HG02840 (cell line): ENCODE results near the gene TPK1.
"Not testable (repeated sequence)": the region's sequence is repeated elsewhere in the genome, so short reads cannot be mapped to it uniquely, and the experiment has no call there.

Source experiments
- ATAC-seq: cut with Tn5 transposase; IDR thresholded peaks from one replicate; pipeline ENCODE4 v1.9.1; 2021; ENCODE audit warnings: mild to moderate bottlenecking, moderate library complexity, moderate number of reproducible peaks; ENCODE audit not compliant: unreplicated experiment, low FRiP score

The TPK1 gene

DNA sequence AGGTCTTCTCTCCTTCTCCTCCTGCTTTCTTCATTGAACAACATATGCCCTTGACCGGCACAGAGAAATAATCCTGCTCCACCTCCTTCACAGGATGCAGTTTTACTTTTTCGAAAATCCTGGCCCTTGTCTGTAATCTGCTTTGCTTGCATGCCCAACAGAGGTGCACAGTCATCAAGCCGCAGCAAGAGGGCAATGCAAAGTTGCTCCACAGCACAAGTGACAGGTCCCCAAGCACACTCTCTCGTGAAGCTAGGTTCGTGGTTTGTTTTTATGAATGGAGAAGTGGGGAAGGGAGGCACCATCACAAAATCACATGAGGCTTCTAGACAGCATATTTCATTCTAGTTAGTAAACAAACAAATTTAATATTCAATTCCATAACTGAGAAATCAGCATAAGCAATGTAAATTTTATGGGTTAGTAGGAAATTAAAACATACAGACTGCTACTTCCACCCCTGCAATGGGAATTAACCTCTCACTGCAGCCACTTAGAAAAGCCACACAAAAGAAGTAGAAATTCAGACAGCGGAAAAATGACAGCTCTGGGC lies 178.8 kb downstream of the TPK1 start:
- no peak for ATAC-seq

DNA sequence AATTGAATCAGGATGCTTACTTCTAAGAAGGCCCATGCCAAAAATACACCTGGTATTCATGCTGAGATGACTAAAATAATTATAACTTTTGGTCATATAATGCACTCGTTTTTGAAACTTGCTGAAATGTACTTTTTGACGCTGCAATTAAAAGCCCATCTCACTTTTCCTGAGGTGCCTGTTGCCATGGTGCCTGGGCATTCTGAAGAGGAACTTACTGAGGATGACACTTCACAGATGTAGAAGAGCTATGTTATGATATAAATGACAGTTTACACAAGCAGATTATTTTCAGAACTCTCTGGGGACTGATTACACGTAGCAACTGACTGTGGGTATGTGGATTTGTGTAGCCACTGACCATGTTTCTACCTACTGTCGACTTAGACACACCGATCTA lies 182.4 kb downstream of the TPK1 start:
- ATAC-seq = no peak

DNA sequence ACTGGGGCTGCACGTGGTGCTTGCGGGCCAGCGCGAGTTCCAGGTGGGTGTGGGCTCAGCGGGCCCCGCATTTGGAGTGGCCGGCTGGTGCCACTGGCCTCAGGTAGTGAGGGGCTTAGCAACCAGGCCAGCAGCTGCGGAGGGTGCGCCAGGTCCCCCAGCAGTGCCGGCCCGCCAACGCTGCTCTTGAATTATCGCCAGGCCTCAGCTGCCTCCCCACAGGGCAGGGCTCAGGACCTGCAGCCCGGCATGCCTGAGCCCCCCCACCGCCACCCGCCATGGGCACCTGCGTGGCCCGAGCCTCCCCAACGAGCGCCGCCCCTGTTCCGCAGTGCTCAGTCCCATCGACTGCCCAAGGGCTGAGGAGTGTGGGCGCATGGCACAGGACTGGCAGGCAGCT lies 185.4 kb downstream of the TPK1 start:
- ATAC-seq = no peak

DNA sequence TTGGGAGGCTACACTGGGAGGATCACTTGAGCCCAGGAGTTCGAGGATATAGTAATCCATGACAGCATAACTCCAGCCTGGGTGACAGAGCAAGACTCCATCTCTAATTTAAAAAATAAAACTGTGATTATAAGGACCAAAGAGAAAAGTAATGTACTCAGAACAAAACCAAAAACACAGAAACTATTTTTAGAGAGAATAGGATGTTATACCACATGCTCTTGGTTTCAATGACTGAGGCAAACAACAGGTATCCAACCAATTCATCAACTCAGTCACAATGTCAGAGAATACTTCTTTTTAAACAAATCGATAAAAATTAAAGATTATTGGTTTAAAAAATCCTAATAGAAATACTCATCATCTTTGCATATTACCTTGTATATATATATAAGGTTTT lies 186.7 kb downstream of the TPK1 start:
- ATAC-seq = no peak

DNA sequence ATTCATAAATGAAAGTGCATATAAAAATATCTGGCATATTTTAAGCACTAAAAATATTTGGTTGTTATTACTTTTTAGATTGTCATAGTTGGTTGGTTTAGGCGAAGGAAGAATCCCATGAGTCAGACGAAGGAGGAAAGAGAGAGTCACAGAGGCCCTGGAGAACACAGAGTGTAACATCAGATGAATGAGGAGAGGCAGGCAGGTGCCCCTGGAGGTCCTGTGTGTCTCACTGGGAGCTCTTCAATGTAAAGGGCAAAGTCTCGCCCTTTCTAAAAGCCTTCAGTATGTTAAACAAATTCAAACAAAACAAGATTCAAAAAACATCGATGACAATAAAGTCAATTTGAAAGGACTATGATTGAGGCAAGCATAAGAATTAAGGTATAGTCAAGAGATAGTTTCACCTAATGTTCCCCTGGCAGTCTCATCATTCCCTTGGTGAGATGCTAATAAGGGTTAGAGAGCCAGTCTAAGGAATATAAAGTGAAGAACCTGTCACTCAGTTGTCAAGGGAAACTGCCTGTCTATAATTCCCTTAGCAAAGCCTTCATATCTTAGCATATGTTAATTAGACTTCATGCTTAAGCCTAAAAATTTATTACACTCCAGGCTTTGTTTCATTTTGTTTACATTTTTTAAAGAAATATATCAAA lies 194.3 kb downstream of the TPK1 start:
- ATAC-seq = no peak

DNA sequence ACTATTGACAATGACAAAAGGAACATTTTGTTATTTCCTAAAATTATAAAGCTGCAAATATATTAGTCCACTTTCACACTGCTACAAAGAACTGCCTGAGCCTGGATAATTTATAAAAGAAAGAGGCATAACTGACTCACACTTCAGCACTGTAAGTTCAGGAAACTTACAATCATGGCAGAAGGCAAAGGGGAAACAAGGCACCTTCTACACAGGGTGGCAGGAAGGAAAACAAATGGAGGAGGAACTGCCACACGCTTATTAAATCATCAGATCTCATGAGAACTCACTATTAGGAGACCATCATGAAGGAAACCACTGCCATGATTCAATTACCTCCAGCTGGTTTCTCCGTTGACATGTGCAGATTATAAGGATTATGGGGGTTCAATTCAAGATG lies 203.1 kb downstream of the TPK1 start:
- no peak for ATAC-seq

- ATAC-seq = no peak
Measured at GRCh38 chr7:144629598-144629997, 206.3 kb downstream of the TPK1 start.

GRCh38 chr7:144629011-144629410 lies 206.8 kb downstream of the TPK1 start:
- no peak for ATAC-seq

DNA sequence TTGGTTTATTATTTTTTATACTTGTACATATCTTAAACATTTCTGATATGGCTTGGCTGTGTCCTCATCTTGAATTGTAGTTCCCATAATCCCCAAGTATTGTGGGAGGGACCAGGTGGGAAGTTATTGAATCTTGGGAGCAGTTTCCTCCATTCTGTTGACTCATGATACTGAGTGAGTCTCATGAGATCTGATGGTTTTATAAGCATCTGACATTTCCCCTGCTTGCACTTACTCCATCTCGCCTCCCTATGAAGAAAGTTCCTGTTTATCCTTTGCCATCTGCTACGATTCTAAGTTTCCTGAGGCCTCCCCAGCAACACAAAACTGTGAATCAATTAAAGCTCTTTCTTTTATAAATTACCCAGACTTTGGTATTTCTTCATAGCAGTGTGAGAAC lies 207.7 kb downstream of the TPK1 start:
- no peak for ATAC-seq

GRCh38 chr7:144622745-144623144 lies 213.1 kb downstream of the TPK1 start:
- no peak for ATAC-seq

- ATAC-seq = no peak
Measured at GRCh38 chr7:144606261-144606660, 229.6 kb downstream of the TPK1 start.

- ATAC-seq = no peak
Measured at GRCh38 chr7:144596953-144597352, 238.9 kb downstream of the TPK1 start.

- ATAC-seq = no peak
Measured at GRCh38 chr7:144594580-144594979, 241.3 kb downstream of the TPK1 start.

DNA sequence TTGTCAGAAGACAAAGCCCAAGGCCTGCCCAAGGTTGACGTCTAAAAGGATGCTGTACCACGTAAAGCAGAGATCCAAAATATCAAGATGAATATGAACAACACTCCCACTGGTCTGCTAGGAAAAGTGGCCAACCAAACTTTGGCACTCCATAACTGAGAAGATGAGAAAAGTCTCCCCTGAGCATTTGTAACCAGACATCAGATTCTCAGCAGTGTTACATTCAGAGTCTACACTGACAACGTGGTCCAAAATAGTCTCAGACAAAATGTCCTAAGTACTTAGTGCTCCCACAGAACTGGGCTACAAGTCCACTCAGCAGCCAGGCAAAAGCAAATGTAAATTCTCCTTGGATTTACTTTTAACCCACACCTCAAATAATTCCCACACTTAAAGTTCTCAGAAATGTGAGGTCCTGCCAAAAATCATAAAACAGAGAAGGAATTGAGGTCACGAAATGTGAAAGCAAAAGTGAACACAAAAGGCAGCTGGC lies 247.2 kb downstream of the TPK1 start:
- ATAC-seq = no peak

GRCh38 chr7:144587701-144588100 lies 248.2 kb downstream of the TPK1 start:
- no peak for ATAC-seq

DNA sequence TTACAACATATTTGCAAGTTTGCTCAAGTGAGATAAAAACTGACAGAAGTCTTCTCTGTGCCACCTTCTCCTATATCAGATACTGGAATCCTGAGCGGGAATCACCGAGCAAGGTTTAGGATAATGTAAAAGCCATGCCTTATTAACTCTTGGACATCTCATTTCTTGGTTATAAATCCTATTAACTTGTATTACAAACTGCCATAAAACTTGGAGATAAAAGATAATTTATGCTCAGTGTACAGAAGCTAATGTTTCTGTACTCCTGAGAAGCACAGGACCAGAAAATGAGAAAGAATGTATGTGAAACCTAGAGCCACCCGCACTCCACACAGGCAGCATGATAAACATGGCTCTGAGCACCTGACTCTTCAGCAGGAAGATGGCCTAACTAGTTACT lies 251.1 kb downstream of the TPK1 start:
- no peak for ATAC-seq

- ATAC-seq = no peak
Measured at GRCh38 chr7:144579687-144580086, 256.2 kb downstream of the TPK1 start.

GRCh38 chr7:144575456-144575855 lies 260.4 kb downstream of the TPK1 start:
- no peak for ATAC-seq

GRCh38 chr7:144574753-144575152 lies 261.1 kb downstream of the TPK1 start:
- ATAC-seq = not testable (repeated sequence)

DNA sequence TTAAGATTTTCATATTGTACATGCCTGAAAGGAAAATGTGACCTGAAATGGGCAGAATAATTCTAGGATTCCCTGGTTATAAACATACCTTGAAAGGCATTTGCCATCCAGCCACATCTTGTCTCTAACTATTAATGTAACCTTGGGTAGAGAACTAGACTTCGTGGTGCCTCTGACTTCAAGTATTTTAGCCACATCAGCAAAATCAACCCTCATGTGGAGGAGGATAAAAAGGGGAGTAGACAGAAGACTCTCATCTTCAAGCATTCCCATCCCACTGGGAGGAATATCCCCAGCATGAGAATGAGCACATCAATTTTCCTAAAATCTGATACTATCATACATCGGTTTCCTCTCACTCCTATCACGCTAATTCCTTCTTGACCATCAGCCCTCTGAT lies 267.6 kb downstream of the TPK1 start:
- ATAC-seq = no peak

GRCh38 chr7:144565586-144565985 lies 270.3 kb downstream of the TPK1 start:
- no peak for ATAC-seq

DNA sequence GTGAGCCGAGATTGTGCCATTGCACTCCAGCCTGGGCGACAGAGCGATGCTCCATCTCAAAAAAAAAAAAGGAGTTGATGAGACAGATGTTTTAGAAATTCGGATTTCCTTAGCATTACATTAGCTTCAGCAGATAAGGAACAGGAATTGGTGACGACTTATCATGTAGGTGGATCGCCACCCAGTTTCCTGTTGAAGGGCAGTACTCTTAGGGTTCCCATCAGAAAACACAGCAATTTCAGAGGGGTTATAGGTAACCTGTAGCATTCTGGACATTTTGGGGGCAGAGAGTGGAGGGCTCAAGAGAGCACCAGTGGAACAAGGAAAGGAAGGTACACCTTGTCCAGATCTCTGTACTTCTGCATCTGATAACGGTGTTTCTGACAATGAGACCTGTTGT lies 286.0 kb downstream of the TPK1 start:
- ATAC-seq = no peak
